Ovary (tissue), 3 donors: Measurements from ENCODE around the gene PHOX2B.

Source experiments
- EP300 ChIP-seq: sonication (generic); formaldehyde crosslinking; IDR thresholded peaks from one replicate; pipeline ENCODE4 v1.6.1; 2017; ENCODE audit warnings: antibody characterized with exemption
- POLR2A ChIP-seq: fragments of 450-650 bp; IDR thresholded peaks from one replicate; pipeline ENCODE4 v1.6.1; 2017; ENCODE audit warnings: antibody characterized with exemption, mild to moderate bottlenecking, moderate library complexity
- TF ChIP-seq, protein P1 (sequence below), 3 donors: fragments of 450-650 bp in 2 of 3; fragments of 200-600 bp in 1 of 3; IDR thresholded peaks; one replicate each; pipeline versions ENCODE4 v1.5.1 to v1.8.0; 2016 to 2022; ENCODE audit warnings: antibody characterized with exemption in 3 of 3, mild to moderate bottlenecking in 1 of 3
- donor health status: DM: no; HTN: no; CAD: no.

DNA sequence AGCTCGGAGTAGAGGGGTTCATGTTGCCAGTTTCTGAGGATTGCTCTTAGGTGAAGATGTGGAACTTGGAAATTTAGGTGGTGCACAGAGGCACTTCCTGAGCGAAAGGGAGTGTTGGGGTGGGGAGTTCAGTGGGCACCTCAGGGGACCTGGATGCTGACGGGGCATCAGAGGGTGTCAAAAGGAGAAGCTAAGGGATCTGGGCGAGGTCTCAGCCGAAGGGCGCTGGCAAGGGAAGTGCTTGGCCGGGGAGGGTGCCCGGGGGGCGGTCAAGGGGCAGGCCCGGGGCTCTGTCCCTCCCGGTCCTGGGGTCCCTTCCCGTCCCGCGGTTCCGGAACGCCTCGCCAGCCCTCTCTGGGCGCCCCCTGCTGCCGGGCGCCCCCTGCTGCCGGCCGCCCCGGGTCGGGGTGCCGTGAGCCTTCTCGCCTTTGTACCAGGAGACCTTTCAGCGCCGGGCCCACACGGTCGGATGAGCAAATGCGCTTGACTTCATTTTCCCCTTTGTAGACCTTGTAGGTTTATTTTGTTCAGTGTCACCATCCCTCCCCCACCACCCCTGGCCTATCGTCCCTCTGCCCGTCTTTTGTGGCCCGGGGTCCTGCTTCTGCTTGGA, 3.0 kb upstream of the PHOX2B start:
- TF ChIP-seq, protein P1, sequence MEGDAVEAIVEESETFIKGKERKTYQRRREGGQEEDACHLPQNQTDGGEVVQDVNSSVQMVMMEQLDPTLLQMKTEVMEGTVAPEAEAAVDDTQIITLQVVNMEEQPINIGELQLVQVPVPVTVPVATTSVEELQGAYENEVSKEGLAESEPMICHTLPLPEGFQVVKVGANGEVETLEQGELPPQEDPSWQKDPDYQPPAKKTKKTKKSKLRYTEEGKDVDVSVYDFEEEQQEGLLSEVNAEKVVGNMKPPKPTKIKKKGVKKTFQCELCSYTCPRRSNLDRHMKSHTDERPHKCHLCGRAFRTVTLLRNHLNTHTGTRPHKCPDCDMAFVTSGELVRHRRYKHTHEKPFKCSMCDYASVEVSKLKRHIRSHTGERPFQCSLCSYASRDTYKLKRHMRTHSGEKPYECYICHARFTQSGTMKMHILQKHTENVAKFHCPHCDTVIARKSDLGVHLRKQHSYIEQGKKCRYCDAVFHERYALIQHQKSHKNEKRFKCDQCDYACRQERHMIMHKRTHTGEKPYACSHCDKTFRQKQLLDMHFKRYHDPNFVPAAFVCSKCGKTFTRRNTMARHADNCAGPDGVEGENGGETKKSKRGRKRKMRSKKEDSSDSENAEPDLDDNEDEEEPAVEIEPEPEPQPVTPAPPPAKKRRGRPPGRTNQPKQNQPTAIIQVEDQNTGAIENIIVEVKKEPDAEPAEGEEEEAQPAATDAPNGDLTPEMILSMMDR (IDR thresholded peaks at IDR 0.05), result no peak
- TF ChIP-seq EP300, result no peak
- TF ChIP-seq POLR2A, result no peak
